NAMALWA (cell line): ENCODE data around the gene PARD3B.

Source experiments
- DNase-seq: peaks from one replicate; pipeline ENCODE4 v3.0.0-alpha.2; 2015; ENCODE audit warnings: low spot score

The PARD3B gene

GRCh38 chr2:204842068-204842467 is 296.8 kb downstream of the PARD3B start:
- no peak for DNase-seq

DNA sequence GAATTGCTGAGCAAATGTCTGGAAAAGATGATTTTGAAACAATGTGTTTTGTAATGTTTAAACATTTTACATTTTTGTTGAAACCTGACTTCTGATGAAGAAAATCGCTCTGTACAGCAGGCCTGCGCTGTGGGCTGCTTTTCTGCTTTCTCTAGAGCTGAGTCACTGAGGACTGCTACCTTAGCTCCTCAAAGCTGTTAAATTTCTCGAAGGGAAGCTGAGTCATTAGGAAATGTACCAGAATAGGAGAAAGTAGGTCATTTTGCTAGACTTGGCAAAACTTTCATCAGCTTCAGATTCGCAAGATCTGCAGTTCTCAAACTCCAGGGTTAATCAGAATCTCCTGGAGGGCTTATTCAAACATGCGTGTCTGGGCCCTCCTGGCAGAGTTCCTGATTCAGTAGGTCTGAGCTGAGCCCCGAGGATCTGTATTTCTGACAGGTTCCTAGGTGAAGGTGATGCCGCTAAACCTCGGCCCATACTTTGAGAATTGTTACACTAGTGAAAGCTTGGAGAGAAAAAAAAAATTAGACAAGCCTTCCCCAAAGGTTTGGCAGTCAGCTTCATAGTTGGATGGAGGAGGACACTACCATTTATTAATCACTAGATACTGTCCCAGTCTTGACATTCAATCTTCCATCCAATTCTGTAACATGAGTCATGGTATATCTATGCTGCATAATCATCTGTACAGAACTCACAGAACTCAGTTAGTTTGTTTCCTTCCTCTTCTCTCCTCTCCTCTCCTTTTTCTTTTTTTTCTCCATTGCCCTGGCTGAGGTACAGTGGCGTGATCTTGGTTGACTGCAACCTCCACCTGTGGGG is 297.6 kb downstream of the PARD3B start:
- DNase-seq, result no peak

DNA sequence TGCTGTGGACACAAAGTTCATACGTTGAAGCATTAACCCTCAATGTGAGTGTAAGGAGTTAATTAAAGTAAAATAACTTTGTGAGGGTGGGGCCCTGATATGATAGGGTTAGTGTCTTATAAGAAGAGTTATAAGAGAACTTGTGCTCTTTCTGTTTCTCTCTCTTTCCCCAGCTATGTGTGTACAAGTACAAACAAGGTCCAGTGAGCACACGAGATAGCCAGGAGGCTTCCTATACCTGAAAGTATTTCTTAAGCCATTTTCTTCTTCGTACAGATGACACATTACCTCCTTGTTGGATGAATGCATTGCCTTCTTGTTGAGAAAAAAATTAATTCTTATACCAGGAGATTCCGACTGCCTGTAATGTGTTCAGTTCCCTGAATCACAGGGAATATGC is 301.2 kb downstream of the PARD3B start:
- DNase-seq, result no peak

- no peak for DNase-seq
These were observed 304.6 kb downstream of the PARD3B start for GRCh38 chr2:204849892-204850291.

DNA sequence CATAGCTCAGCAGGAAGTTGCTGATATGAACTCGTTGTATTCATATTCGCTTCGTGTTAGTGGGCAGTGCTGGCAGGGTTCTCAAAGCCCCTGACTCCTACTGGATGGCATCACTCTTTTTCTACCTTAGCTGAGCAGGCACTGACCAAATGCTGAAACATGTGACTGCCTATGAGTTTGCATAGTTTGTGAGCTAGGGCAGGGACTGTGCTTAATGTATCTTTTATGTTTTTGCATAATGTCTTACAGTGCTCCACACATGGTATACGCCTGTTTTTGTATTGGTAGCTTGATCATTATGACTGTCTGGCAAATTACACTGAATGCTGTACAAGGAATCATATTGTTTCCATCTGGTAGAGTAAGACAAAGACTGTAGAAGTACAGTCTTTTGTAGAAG is 305.3 kb downstream of the PARD3B start:
- DNase-seq, result no peak

- no peak for DNase-seq
These were observed 308.6 kb downstream of the PARD3B start for GRCh38 chr2:204853905-204854304.

DNA sequence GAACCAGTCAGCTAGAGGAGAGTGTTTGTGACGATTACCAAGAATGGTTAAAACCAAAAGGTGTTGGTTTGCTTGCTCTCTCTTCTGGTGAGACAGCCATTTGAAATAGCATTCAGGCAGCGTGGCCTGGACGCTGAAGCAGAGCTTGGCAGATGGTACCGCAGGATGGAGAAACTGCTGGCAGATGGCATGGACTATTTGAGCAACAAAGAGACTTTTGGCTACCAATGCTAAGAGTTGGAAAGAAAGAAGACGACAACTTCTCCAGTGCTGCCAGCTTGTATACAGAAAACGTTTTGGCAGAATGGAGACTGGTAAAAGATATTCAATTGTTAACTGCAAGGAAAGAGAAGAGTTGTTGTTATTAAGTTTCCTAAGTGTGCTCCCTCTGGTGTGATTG is 315.0 kb downstream of the PARD3B start:
- DNase-seq, result no peak

DNA sequence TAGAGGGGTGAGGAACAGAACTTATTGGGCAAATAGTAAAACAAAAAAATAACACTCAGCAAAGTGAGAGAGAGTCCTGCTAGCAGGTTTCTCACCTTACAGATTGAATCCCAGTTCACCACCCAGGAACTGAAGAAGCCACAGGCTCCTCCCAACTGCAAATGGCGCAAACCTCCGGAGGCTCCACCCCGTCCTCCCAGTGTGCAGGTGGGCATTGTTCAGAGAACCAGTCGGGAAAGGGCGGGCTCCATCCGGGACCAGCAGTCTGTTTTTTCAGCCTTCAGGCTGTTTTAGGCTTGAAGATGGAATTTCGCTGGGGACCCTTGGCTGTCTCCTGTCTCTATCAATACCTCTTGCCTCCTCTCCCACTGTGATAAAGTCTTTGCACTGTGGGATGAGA is 317.5 kb downstream of the PARD3B start:
- no peak for DNase-seq

DNA sequence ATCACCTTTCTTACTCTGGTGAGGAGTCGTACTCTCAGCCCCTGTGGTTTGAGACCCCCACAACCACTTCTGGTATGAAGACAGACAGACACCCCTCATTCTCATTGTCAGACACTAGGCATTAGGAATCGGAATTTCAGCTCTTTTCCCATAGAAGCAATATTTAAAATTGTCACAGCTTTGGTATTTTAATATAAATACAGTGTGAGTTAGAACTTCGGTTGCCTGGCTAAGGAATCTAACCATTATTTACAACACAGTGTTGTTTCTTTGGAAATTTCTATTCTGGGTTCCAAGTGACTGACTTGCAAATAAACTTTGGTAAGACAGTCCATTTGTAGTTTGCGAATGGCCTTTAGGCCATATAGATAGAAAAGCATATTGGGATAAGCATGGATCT is 318.1 kb downstream of the PARD3B start:
- DNase-seq, result no peak

DNA sequence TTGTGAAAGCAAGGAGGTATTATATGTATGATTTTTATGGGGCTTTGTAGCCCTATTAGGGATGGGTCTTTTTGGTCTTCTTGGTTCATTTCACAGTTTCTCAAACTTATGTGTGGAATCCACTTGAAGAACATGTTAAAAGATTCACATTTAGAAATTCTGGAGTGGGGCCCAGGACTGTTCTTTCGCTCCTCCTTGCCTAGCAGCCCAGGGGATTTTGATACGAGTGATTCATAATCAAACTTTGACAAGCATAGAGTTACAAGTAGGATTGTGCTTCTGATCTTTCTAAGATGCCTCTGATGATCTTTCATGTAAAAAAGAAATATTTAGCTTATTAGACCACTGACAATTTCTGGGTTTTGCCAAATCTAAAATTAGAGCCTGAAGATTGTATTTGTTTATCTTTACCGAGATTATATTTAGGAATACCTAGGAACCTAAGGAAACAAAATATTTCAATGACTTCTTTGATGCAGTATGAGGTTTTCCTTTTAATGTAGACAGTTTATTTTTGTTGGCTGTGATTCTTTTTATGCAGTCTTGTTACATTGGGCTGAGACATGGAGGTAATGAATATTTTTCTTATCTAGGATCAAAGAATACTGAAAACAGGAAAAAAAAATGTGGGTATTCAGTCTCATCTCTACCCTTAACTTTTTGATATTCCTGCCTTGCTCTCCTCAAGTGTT is 324.0 kb downstream of the PARD3B start:
- DNase-seq, result no peak

DNA sequence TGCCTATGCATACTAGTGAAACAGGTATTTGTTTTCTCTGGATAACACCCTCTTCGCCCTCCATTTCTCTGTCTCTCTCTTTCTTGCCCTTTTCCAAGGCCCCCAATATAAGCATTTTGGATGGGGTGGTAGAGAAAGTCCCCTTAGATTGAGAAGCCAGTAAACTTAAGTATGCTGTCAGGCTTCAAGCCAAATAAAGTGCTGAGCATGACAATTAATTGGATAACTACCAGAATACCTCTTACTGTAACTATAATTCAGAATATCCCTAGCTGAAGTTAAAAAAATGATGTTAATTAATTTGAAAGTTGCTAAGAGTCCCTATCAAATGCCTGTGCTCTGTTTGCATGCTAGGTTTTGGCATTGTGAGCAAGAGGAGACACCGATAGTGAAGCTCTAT is 324.8 kb downstream of the PARD3B start:
- no peak for DNase-seq

- DNase-seq, result peak; percentile 22
These were observed 326.1 kb downstream of the PARD3B start for GRCh38 chr2:204871231-204871953.

- no peak for DNase-seq
These were observed 331.0 kb downstream of the PARD3B start for GRCh38 chr2:204876311-204876710.

- no peak for DNase-seq
These were observed 332.4 kb downstream of the PARD3B start for GRCh38 chr2:204877691-204878090.

DNA sequence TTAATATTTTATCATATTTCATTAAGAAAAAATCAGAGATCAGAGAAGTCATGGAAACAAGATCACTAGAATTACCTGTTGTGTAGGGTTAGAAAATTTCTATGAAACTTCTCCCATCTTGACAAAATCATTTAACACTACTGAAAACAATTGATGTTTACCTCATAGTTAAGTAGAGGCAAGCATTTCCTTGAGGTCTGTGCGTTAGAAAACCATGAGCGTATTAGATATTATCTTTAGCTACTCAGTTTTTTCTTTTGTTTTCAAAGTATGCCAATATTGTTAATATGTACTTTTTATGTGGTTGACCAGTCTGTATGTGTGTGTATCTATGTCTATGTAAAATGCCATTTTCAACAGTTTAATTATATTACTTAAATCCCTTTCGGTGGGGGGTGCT is 335.7 kb downstream of the PARD3B start:
- DNase-seq, result no peak

DNA sequence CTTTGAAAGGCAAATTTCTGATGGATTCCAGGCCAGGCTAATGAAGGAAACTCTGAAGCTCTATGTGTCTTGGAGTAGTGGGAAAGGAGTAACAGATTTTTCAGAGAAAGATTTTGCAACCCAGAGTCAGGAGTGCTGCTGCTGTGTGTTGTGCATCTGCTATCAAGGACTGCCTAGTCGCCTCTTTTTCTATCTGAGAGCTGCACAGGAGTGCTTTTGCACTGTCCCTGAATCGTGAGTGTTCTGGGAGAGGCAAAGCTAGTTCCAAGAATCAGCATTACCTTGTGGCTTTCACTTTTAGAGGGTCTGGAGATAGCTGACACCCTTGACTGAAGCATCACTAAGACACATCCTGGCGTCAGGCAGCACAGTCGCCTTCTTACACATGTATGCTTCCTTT is 336.4 kb downstream of the PARD3B start:
- DNase-seq, result no peak

DNA sequence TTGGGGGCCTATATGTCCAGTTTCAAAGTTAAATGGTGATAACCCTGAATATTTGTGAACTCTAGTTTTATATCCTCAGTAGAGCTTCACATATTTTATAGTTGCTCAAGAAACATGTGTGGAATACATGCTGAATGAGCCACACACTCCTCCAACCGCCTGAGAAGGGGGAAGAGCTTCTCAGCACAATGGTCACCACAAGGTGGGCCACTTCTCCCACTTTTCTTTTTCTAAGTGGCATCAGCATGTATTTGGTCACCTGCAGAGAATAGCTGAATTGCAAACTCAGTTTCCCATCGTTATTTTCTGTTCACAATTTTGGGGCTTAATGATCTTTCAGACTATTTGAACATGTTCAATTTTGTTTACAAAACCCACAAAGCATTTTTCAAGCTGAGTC is 340.5 kb downstream of the PARD3B start:
- DNase-seq, result no peak

DNA sequence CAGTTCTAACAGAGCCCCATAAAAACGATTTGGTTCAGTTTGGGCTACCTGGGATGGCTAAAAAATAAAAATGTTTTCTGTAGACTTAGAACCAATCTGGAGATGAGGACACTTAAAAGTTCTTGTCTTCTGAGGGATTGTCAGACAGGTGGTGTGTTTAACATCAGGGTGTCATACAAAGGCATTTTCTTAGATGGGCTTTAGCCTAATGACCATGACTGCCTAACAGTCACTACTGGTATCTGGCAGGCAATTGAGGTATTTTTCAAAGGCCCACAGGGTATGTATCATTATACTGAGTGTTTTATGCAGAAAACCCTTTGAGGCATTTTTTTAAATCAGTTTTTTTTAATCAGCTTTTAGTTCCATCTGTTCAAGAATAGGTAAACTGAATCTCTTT is 341.4 kb downstream of the PARD3B start:
- no peak for DNase-seq

- DNase-seq, result no peak
These were observed 342.9 kb downstream of the PARD3B start for GRCh38 chr2:204888222-204888621.

DNA sequence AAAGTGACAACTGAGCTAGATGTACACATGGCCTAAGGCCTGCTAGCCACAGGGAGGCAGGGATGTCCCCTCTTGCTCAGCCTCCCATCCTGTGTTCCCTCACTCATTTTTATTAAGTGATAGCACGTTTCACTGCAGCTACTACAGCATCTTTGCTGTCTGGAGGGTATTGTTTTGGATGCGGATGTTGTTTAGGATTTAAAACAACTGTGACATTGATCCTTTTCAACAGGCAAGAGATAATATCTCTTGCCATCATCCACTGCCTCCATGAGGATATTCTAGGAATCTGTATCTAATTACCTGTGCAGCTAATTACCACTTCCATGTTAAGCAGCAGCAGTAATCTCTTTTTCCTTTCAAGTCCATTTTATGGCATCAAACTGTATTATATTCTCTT is 345.4 kb downstream of the PARD3B start:
- no peak for DNase-seq

DNA sequence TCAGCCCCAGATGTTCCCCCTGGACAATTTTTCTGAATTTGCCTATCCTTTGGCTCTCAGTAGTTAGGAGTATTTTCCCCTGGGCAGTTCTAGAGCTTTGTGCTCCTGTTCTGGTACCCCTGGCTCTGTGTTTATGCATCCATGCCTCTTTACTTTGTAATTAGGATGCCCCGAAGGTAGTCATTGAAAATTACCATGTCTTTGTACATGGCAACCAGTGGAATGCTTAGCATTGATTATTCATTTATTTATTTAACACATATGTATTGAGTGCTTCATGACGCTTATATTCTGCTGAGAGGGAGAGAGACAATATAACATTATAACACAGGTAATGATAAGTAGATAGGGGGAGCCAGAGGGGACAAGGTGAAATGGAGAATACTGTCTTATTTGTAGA is 346.5 kb downstream of the PARD3B start:
- DNase-seq, result no peak

DNA sequence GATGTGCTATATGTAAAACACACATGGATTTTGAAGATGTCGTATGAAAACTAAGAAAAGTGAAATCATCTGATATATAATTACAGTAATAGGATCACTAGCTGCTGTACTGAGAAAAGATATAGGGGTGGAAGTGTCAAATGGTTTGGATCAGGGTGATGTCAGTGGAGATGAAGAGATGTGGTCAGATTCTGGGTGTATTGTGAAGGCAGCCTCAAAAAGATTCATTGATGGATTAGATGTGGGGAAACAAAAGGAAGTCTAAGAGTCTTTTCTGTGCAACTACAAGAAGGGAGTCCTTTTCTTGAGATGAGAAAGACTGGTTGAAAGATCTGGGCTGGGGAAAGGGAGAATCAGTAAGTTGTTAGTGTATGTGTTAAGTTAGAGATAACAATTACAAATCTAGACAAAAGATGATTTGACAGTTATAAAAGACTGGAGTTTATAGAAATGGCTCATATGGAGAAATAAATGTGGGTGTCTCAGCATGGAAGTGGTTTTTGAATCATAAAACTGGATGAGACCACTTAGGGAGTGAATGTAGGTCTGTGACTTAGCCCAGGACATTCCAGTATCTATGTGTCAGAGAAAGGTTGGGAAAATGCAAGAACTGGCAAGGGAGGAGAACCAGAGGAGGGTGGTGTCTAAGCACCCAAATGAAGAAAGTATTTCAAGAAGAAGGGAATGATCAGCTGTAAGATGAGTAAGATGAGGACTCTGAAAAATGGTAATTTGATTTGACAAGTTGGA is 347.4 kb downstream of the PARD3B start:
- DNase-seq, result no peak
